ENCODE data around the gene HELZ2. TPM values are rescaled to one million over a fixed set of nuclear protein-coding genes. Genes with fewer than 3 reads are reported as not detected.

The HELZ2 gene
- total and polyA plus RNA-seq, 2 experiments from 2014 or later = 5.2 to 48.9 TPM

GRCh38 chr20:63568170-63568981, 5.7 kb downstream of the HELZ2 start (continued):
- TF ChIP-seq ZNF462 (CRISPR knock-in tag; IDR thresholded peaks at IDR 0.05) = no peak
- TF ChIP-seq, protein P1, sequence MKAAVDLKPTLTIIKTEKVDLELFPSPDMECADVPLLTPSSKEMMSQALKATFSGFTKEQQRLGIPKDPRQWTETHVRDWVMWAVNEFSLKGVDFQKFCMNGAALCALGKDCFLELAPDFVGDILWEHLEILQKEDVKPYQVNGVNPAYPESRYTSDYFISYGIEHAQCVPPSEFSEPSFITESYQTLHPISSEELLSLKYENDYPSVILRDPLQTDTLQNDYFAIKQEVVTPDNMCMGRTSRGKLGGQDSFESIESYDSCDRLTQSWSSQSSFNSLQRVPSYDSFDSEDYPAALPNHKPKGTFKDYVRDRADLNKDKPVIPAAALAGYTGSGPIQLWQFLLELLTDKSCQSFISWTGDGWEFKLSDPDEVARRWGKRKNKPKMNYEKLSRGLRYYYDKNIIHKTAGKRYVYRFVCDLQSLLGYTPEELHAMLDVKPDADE (IDR thresholded peaks at IDR 0.05) = no peak
- no peak for TF ChIP-seq EZH2phosphoT487 (IDR thresholded peaks at IDR 0.05; ENCODE audit: unreplicated experiment)
- TF ChIP-seq CREB1 (CRISPR knock-in tag; IDR thresholded peaks at IDR 0.05; ENCODE audit: low read depth) = no peak
- TF ChIP-seq EZH2 (IDR thresholded peaks at IDR 0.05; ENCODE audit: low read depth, unreplicated experiment) = no peak
- TF ChIP-seq STAT1 (IDR thresholded peaks at IDR 0.05; ENCODE audit: unreplicated experiment) = no peak
